ENCODE data around the gene PUM1.

PUM1 gene

DNA sequence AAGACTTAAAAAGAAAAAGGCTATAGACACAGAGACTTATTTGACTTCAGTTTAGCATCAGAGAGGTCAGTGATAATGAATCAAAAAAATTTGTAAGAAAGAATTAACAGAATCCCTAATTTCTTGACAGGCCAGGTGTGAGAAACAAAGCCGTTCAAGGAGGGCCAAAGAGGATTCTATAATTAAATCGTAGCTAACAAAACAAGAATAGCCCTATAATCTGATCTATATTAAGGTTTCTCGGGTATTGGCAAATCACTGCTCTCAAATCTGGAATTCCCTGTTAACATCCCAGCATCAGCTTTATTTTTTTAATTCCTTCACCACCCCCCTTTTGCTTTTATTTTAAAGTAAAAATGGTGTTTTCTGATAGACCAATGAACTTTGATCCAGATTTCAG lies 60.3 kb downstream of the PUM1 start:
- Histone ChIP-seq H3K36me3 (ENCODE audit: control insufficient read depth, low read length) (peaks cover 82% of the 10 kb centered on the region), H3F3A (ENCODE audit: control insufficient read depth, insufficient read depth) (peaks cover 2% of the 10 kb centered on the region), H3K27ac (ENCODE audit: low read depth, low read length) (no peak overlapping the region), H3K4me2 (ENCODE audit: low read length) (no peak overlapping the region), H3K4me3 (ENCODE audit: low read length) (no peak overlapping the region), H3K9me2 (replicated peaks; ENCODE audit: control insufficient read depth, low read length) (no peaks in the 10 kb centered on the region), H3K27me3 (ENCODE audit: control insufficient read depth, low read length) (no peaks in the 10 kb centered on the region), H4K20me1 (ENCODE audit: control insufficient read depth, insufficient read depth, low read depth, low read length) (peaks cover 20% of the 10 kb centered on the region), H3K9me3 (ENCODE audit: control insufficient read depth, insufficient read depth, low read length) (no peaks in the 10 kb centered on the region), H3K79me2 (ENCODE audit: control insufficient read depth, low read length) (peaks cover 92% of the 10 kb centered on the region), H3K4me1 (ENCODE audit: control insufficient read depth, low read length) (peaks cover 27% of the 10 kb centered on the region)
- TF ChIP-seq EZH2phosphoT487 (IDR thresholded peaks at IDR 0.05; ENCODE audit: borderline replicate concordance, low read length) = no peak
- TF ChIP-seq, protein P1, sequence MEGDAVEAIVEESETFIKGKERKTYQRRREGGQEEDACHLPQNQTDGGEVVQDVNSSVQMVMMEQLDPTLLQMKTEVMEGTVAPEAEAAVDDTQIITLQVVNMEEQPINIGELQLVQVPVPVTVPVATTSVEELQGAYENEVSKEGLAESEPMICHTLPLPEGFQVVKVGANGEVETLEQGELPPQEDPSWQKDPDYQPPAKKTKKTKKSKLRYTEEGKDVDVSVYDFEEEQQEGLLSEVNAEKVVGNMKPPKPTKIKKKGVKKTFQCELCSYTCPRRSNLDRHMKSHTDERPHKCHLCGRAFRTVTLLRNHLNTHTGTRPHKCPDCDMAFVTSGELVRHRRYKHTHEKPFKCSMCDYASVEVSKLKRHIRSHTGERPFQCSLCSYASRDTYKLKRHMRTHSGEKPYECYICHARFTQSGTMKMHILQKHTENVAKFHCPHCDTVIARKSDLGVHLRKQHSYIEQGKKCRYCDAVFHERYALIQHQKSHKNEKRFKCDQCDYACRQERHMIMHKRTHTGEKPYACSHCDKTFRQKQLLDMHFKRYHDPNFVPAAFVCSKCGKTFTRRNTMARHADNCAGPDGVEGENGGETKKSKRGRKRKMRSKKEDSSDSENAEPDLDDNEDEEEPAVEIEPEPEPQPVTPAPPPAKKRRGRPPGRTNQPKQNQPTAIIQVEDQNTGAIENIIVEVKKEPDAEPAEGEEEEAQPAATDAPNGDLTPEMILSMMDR (IDR thresholded peaks at IDR 0.05; ENCODE audit: low read depth, low read length, poor library complexity, severe bottlenecking) = no peak

DNA sequence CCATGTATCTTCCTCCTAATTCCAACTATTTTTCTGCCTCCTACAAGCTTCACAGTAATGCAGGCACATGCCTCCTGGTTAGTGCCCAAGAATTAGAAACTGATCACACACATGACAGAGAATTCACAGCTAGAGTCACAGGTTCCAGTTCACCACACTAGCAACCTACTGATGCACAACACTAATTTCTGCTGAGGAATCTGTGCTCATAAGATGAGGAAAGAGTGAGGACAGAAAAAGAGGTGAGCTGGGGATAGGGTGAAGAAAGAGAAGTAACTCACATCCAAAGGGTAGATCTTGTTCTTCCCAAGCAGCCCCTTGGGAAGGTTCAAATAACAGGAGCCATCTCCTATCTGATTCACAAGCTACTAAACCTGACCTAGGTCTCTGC lies 61.3 kb downstream of the PUM1 start:
- Histone ChIP-seq H3K27ac (ENCODE audit: low read depth, low read length) (no peak overlapping the region), H3K4me2 (ENCODE audit: low read length) (no peak overlapping the region), H3K4me1 (ENCODE audit: control insufficient read depth, low read length) (peaks cover 19% of the 10 kb centered on the region), H3K27me3 (ENCODE audit: control insufficient read depth, low read length) (no peaks in the 10 kb centered on the region), H3K4me3 (ENCODE audit: low read length) (no peak overlapping the region), H3K9me2 (replicated peaks; ENCODE audit: control insufficient read depth, low read length) (no peaks in the 10 kb centered on the region), H3K36me3 (ENCODE audit: control insufficient read depth, low read length) (peaks cover 82% of the 10 kb centered on the region), H3K9me3 (ENCODE audit: control insufficient read depth, insufficient read depth, low read length) (no peaks in the 10 kb centered on the region), H4K20me1 (ENCODE audit: control insufficient read depth, insufficient read depth, low read depth, low read length) (peaks cover 20% of the 10 kb centered on the region), H3K79me2 (ENCODE audit: control insufficient read depth, low read length) (peaks cover 90% of the 10 kb centered on the region), H3F3A (ENCODE audit: control insufficient read depth, insufficient read depth) (peaks cover 2% of the 10 kb centered on the region)
- no peak for TF ChIP-seq EZH2phosphoT487 (IDR thresholded peaks at IDR 0.05; ENCODE audit: borderline replicate concordance, low read length)
- TF ChIP-seq, protein P1 (IDR thresholded peaks at IDR 0.05; ENCODE audit: low read depth, low read length, poor library complexity, severe bottlenecking) = no peak

DNA sequence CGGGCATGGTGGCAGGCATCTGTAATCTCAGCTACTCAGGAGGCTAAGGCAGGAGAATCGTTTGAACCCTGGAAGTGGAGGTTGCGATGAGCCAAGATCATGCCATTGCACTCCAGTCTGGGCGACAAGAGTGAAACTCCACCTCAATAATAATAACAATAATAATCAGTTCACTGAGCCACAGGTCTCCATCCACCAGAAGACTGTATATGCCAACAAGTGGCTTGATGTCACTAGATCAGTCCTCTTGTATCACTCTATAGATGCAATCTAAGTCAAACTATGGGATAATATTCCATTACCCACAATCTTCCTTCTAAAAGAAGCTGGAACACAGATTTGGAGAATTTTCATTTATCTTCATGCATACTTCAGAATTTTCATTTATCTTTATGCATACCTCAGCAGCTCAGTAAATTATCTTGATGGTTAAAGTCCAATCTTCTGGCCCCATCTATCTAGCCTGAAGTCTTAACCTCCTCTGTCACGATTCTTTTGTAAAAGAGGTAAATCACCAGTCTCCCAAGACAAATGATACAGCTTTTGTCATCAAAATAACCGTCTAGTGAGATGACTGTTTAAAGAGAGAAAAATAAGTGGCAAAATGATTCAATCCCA lies 61.8 kb downstream of the PUM1 start:
- TF ChIP-seq EZH2phosphoT487 (IDR thresholded peaks at IDR 0.05; ENCODE audit: borderline replicate concordance, low read length) = no peak
- TF ChIP-seq, protein P1 (IDR thresholded peaks at IDR 0.05; ENCODE audit: low read depth, low read length, poor library complexity, severe bottlenecking) = no peak
- peaks cover 90% of the 10 kb centered on the region for H3K79me2 ChIP-seq (ENCODE audit: control insufficient read depth, low read length)

More for the DNA sequence above, 61.8 kb downstream of the PUM1 start:
- H3K27ac ChIP-seq (ENCODE audit: low read depth, low read length) = no peak overlapping the region
- no peak overlapping the region for H3K4me3 ChIP-seq (ENCODE audit: low read length)
- peaks cover 2% of the 10 kb centered on the region for H3F3A ChIP-seq (ENCODE audit: control insufficient read depth, insufficient read depth)
- no peaks in the 10 kb centered on the region for H3K9me3 ChIP-seq (ENCODE audit: control insufficient read depth, insufficient read depth, low read length)
- H3K9me2 ChIP-seq (replicated peaks; ENCODE audit: control insufficient read depth, low read length) = no peaks in the 10 kb centered on the region
- peaks cover 82% of the 10 kb centered on the region for H3K36me3 ChIP-seq (ENCODE audit: control insufficient read depth, low read length)
- no peak overlapping the region for H3K4me2 ChIP-seq (ENCODE audit: low read length)
- H3K4me1 ChIP-seq (ENCODE audit: control insufficient read depth, low read length) = peaks cover 14% of the 10 kb centered on the region
- peaks cover 23% of the 10 kb centered on the region for H4K20me1 ChIP-seq (ENCODE audit: control insufficient read depth, insufficient read depth, low read depth, low read length)
- H3K27me3 ChIP-seq (ENCODE audit: control insufficient read depth, low read length) = no peaks in the 10 kb centered on the region
